ENCODE measurements around the gene LPA. TPM values are rescaled to one million over a fixed set of nuclear protein-coding genes. Genes with fewer than 3 reads are reported as not detected.
A peak's percentile ranks its signal among the peaks of the same experiment; 100 is the strongest.
"Not testable (repeated sequence)": the region's sequence is repeated elsewhere in the genome, so short reads cannot be mapped to it uniquely, and the experiment has no call there.

LPA gene
- total RNA-seq, 4 donors from 2014 or later = 0.22 to 1.2 (median 0.70) TPM

DNA sequence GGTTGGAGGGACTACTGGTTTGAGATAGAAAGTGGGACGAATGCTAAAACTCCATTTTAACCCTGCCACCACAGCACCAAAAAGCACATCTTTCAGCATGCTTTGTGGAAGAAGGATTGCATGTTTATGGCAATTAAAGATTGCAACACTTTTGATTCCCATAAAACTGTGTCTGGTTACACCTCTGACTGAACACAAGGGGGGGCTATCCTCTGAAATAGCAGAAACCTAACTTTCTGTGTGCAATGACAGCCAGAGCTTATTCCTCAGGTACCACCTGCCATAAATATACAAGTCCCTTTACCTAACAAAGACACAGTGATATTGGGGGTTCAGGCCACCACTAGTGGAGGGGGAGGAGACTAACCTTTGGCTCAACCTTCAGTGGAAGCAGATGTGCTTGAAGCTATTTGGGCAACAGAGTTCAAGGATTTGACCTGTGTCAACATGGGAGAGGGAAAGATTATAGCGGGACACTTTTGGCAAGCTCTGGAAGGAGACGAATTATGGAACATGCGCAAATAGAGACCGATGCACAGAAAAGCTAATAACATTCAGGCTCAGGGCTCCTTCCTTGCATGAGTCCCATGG is 28.4 kb upstream of the LPA start:
- Histone ChIP-seq H3K9me3 (no peaks in the 10 kb centered on the region), H3K36me3 (no peaks in the 10 kb centered on the region), H3K4me1 (peaks cover 0 to 7% (median 0%) of the 10 kb centered on the region in 3 donors), H3K4me3 (no peak overlapping the region), H3K27me3 (no peaks in the 10 kb centered on the region), H3K27ac (no peak overlapping the region)
- no peak for DNase-seq
- TF ChIP-seq, protein P1, sequence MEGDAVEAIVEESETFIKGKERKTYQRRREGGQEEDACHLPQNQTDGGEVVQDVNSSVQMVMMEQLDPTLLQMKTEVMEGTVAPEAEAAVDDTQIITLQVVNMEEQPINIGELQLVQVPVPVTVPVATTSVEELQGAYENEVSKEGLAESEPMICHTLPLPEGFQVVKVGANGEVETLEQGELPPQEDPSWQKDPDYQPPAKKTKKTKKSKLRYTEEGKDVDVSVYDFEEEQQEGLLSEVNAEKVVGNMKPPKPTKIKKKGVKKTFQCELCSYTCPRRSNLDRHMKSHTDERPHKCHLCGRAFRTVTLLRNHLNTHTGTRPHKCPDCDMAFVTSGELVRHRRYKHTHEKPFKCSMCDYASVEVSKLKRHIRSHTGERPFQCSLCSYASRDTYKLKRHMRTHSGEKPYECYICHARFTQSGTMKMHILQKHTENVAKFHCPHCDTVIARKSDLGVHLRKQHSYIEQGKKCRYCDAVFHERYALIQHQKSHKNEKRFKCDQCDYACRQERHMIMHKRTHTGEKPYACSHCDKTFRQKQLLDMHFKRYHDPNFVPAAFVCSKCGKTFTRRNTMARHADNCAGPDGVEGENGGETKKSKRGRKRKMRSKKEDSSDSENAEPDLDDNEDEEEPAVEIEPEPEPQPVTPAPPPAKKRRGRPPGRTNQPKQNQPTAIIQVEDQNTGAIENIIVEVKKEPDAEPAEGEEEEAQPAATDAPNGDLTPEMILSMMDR (IDR thresholded peaks at IDR 0.05) = peak in 1 of 6 experiments; percentile 33
- TF ChIP-seq POLR2A (IDR thresholded peaks at IDR 0.05) = no peak
- 88 to 95% methylated on average over 5 of the region's 5 CpGs for whole genome bisulfite sequencing, 2 donors
- intact Hi-C loops (cut with DNase I) = no loop called here

DNA sequence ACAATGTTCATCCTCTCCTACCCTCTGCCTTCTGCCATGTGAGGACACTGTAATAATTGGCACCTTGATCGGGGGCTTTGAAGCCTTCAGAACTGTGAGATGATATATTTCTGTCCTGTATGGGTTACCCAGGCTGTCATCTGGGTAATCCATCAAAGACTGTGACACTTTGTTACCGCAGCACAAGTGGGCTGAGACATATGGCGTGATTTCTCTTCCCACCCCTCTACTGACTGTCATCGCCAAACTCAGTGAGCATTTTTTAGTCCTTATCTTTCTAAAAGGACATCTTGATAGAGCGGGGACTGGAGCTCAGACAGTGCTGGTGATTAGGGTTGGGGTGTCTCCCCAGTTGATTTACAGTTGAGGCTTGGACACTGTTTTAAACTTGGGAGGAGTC is 27.5 kb upstream of the LPA start:
- intact Hi-C loops (cut with DNase I) = no loop called here
- Histone ChIP-seq H3K9me3 (no peaks in the 10 kb centered on the region), H3K36me3 (no peaks in the 10 kb centered on the region), H3K4me3 (no peak overlapping the region), H3K4me1 (no peaks in the 10 kb centered on the region), H3K27ac (no peak overlapping the region), H3K27me3 (no peaks in the 10 kb centered on the region)
- DNase-seq = no peak
- WGBS, 2 donors = 75% methylated on average over 5 of the region's 5 CpGs
- no peak for TF ChIP-seq POLR2A (IDR thresholded peaks at IDR 0.05)
- TF ChIP-seq, protein P1 (IDR thresholded peaks at IDR 0.05) = no peak

DNA sequence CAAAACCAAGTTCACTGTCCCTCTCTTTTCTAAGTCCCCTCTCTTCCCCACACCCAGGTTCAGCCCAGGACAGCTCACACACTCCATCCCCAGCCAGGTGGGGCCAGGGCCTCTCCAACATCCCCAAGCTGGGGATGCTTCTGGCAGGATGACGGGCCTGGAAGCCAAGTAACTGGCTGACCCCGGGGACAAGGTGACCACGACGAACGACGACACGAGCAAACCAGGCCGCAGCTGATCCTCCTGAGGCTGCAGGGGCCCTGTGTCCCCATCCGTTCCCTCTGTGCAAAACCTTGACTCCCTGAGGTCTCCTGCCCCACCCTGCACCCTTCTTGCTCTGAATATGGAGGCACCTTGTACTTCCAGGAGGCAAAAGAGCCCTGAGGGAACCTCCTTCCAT is 26.4 kb upstream of the LPA start:
- whole genome bisulfite sequencing, 2 donors = 60 to 96% methylated on average over 1 to 4 of the region's 9 CpGs
- no peak for DNase-seq
- intact Hi-C loops (cut with DNase I) = no loop called here

DNA sequence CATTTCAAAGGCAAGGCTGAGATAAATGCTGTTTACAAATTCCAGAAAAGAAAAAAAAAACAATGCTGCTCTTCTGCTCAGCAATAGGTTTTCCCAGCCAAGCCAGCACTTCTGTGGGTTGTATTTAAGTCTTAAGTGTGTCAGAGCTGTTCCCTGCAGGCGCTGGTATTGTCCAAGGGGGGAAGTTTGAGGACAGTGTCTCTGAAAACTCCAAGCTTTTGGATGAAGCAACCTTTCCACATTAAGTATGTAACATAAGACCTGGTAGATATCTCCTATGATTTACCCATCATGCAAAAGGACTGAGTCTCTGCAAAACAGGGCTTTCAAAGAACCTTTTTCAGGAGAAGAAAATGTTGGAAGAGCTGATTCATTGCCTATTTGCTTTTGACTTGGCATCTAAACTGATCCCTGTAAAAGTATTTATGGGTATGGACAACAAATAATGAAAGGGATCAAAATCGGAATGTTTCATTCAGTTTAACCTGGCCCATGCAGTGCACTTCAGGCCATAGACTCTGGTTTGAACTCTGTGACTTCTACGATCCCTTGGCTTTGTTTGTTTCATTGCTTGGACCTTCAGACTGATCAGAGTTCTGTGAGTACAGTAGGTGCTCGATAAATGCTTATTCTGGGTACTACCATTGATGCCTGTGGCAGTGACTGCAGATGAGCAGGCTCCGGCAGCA is 21.8 kb upstream of the LPA start:
- intact Hi-C loops (cut with DNase I) = no loop called here
- H3K27ac ChIP-seq = no peak overlapping the region
- H3K9me3 ChIP-seq = no peaks in the 10 kb centered on the region
- no peak for TF ChIP-seq POLR2A (IDR thresholded peaks at IDR 0.05)
- TF ChIP-seq, protein P1 (IDR thresholded peaks at IDR 0.05) = no peak
- DNase-seq = no peak
- no peaks in the 10 kb centered on the region for H3K4me1 ChIP-seq
- no peak overlapping the region for H3K4me3 ChIP-seq
- H3K27me3 ChIP-seq = no peaks in the 10 kb centered on the region
- 57 to 74% methylated on average over 5 of the region's 5 CpGs for WGBS, 2 donors
- no peaks in the 10 kb centered on the region for H3K36me3 ChIP-seq

More for the DNA sequence above, 26.4 kb upstream of the LPA start:
- Histone ChIP-seq H3K4me1 (no peaks in the 10 kb centered on the region), H3K36me3 (no peaks in the 10 kb centered on the region), H3K9me3 (no peaks in the 10 kb centered on the region), H3K4me3 (no peak overlapping the region), H3K27me3 (no peaks in the 10 kb centered on the region), H3K27ac (peak overlapping the region in 2 of 4 donors; percentile 35 to 57)
- no peak for TF ChIP-seq POLR2A (IDR thresholded peaks at IDR 0.05)
- TF ChIP-seq, protein P1 (IDR thresholded peaks at IDR 0.05) = no peak

DNA sequence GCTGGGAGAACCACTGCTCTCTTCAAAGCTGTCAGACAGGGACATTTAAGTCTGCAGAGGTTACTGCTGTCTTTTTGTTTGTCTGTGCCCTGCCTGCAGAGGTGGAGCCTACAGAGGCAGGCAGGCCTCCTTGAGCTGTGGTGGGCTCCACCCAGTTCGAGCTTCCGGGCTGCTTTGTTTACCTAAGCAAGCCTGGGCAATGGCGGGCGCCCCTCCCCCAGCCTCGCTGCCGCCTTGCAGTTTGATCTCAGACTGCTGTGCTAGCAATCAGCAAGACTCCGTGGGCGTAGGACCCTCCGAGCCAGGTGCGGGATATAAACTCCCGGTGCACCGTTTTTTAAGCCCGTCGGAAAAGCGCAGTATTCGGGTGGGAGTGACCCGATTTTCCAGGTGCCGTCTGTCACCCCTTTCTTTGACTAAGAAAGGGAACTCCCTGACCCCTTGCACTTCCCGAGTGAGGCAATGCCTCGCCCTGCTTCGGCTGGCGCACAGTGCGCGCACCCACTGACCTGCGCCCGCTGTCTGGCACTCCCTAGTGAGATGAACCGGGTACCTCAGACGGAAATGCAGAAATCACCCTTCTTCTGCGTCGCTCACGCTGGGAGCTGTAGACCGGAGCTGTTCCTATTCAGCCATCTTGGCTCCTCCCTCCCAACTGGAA is 21.2 kb upstream of the LPA start:
- H3K27me3 ChIP-seq; H3K36me3 ChIP-seq; H3K9me3 ChIP-seq; intact Hi-C loops (cut with DNase I); DNase-seq; H3K4me1 ChIP-seq; H3K27ac ChIP-seq; H3K4me3 ChIP-seq: not testable (repeated sequence)
- WGBS, 2 donors = 91 to 93% methylated on average over 14 to 25 of the region's 32 CpGs
